ELR (cell line): ENCODE measurements around the gene TJAP1.
"Not testable (repeated sequence)": the region's sequence is repeated elsewhere in the genome, so short reads cannot be mapped to it uniquely, and the experiment has no call there.

Experiments used
- DNase-seq: peaks from one replicate; pipeline ENCODE4 v3.0.0-alpha.2; 2015; ENCODE audit warnings: low read depth

The TJAP1 gene

DNA sequence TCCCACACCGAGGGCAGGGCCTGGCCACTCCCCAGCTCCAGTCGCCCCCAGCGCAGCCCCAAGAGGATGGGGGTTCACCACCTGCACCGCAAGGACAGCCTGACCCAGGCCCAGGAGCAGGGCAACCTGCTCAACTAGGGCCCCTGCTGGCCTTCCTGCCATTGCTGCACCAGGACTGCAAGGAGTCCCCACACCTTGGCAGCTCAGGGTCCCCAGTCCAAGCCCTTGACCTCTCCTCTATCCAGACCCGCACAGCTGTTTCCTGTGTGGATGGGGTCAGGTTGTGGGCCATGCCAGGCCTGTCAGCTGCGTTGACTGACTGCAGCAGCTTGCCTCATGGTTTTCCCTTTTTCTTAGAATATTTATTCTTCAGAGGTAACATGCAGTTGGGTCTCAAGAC, 28.3 kb downstream of the TJAP1 start:
- no peak for DNase-seq

DNA sequence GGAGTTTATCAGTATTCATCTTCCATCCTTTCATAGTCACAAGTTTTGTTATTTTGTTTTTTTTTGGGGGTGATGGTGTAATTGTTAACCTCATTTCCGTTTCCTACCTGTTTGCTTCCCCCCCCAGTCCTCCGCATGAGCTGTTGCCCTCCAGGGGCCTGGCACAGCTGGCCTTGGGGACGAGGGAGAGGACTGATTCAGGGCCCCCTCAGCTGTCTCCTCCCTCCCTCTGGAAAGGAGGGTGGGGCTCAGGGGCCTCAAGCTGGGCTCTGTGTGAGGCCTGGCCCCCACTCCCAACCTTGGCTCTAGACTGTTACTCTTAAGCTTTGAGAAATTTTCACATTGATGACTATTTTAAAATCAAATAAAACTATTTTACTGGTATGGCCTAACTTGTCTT, 28.8 kb downstream of the TJAP1 start:
- DNase-seq: no peak

DNA sequence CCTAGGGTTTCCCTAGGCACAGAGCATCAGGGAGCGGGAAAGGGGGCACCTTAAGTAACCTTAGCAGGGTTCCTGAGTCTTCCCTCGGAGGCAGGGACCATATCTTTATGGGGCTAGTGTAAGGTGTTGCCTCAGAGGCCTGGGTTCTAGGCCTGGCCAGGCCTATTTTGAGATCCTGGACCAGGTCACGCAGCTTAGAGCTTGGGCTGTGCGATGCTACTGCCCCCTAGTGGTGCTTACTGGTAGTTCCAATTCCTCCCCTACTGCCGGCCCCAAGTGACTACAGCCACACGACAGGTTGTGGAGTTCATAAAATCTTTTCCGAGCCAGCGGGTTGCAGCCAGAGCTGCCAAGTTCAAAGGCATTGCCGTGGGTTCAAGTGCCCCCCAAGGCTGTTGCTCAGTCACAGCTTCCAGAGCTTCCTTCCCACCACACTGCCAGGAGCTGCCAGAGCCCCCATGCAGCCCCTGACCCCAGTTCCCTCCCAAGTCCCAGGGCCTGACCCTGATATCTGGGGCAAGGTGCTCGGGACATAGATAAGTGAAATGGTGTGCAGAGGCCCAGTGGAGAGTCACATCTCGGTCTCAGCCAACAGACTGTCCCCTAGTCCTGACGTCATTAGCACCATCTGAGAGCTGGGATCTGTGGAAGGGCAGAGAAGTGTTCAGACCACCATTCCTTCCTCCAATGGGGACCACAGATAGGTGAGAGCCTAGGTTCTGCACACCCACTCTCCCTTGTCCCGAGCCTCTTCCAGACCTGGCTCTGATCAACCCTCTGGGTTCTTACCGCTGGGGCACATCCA, 29.5 kb downstream of the TJAP1 start:
- peak; percentile 84 for DNase-seq

DNA sequence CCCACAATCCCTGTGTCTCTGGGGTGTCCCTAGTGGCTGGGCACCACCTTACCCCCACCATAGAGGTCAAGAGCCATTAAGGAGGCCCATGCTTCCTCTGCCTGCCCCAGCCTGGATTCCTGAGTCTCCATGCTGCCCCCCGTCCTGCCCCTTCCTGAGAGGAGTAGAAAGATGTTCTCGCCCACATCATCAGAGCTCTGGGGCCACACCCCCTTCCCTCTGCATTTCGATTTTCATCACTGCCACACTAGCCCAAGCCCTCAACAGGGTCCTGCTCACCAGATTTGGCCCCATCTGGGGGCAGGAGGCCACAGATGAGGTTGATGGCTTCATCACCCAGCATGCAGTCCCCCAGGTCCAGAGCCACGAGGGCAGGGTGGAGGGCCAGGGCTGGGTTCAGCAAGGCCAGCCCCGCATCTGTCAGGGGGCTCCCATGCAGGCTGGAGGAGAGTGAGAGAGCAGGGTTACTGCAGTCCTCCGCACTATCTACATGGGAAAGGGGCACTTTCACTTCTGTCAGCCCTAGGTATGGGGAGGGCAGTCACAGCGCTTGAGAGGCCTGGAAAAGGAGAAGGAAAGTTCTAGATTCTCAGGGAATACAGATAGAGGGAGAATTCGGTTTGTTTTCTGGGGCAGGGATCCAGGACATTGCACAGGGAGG, 31.2 kb downstream of the TJAP1 start:
- no peak for DNase-seq

DNA sequence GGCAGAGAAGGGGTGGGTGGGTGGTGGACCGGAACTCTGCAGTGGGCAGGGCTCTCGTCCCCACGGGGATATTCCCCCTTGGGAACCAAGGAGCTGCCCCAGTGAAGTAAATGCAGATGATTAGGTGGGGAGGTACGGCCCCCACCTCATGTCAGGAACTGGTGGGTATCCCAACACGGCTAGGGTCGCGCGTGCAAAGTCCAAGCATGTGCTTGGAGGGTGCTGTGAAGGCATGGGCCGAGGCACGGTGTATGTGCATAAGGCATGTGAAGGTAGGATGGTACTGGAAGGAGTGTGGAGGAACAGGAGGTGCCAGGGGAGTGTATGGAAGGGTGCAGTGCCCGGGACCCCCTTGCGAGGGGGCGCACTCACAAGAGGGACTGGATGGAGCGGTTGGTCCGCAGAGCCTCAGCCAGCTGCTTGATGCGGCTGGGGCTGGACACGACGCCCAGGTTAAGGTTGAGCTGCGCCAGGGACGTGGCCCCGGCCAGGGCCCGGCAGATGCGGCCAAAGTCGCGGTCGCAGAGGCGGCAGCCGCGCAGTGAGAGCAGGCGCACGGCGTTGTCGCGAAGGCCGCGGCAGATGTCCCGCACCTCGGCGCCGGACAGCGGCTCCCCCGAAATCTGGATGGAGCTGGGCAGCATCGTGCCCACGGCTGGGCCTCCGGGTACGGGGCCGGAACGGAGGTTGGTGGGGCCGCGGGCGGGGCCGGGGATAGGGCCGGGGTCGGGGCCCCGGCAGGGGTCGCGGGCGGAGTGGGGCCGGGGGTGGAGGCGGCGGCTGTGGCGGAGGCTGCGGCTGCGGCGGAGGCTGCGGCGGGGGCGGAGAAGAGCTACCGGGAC, 32.0 kb downstream of the TJAP1 start:
- DNase-seq: peak; percentile 29

DNA sequence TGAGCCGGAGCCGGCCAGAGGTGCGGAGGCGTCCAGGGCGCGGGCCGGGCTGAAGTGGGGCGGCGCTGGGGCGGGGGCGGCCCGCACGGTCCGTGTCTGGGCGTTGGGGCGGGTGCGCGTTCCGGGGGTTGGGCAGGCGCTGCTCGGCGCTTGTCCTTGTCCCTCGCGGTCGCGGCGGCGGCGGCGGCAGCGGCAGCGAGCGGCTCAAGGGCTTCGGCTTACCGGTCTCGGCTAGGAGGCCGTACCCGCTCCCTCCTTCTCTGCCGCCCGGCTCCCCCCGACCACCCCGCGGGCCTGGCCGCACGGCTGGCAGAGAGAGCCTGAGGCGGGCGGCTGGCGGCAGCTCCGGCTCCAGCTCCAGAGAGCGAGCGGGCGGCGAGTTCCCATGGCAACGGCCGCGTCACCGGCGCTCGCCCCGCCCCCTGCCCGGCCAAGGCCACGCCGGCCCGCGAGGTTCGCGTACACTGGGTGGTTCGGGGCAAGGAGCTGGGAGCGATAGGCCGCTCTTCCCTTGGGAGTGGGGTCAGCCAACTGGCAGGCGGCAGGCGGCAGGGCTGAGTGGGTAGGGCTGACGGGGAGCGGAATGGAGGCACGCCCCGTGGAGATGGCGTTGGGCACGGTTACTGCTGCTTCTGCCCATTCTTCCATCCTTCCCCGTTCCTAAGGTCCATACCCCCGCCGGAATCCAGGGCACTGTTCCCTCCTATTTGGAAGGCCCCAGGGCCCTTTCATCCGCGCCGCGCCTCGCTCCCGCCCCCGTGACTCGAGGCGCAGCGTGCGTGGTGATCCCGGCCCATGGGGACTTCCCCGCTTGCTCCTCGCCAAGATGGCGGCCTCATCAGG, 32.8 kb downstream of the TJAP1 start, which contains the start of gene LRRC73:
Gene LRRC73 (minus strand): TSS at position 363 of the 843 bp plus-strand sequence. CDS start 561 bp downstream, outside the sequence.
- peak; percentile 86 for DNase-seq

DNA sequence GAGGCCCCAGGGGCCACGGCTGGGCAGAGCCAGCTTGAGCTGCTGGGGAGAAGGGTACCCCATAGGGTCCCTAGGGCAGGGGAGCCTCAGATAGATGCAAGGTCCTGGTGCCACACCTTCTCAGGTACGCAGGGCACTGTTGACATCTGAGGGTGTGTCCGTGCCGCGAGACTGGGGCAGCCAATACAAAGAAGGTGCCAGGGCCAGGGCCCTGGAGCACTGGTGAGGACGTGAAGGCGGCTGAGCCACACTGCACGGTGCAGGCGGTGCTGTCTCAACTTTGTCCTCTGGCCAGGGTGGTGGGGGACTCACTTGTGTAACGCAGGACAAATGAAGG, 33.4 kb downstream of the TJAP1 start:
- no peak for DNase-seq

DNA sequence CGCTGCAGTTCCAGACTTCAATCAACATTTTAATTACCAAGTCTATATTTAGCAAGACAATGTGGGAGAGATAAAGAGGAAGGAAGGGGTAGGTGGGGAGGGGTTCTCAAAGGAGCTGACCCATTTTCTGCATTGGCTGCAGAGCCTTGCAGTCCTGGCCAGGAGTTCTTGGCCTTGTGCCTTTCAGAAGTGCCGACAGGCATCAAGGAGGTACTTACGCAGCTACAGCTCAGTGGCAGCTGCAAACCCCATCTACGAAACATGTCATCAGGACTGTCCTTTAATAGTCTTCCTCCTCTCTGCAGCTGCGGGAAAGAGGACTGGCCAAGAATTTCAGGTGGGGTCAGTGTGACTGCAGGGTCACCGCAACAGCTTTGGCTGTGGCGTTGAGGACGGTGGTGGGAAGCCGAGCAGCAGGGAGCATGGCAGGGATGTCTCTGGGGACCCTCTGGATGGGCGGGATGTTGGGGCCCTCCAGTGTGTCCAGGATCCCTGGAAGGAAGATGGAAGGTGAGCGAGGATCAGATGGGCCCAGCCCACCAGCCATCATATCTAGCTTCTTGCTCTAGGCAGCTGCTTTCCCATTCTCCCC, 34.5 kb downstream of the TJAP1 start:
- DNase-seq: no peak

DNA sequence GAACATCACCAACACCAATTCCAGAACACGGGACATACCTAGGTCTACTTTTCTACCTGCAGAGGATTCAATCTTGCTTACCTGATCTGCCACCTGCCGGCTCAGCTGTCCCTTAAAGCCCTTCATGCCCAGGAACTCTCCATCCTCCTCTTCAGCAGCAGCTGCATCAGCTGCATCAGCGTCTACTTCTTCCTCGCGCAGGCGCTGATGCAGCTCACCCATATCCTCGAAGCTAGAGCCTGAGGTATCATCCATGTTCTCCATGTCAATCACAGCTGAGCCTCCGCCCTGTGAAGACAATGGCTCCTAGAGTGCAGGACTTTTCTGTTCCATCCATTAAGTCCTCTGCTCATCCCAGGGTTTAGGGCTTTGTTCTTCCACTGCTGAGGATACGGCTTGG, 38.4 kb downstream of the TJAP1 start:
- no peak for DNase-seq

DNA sequence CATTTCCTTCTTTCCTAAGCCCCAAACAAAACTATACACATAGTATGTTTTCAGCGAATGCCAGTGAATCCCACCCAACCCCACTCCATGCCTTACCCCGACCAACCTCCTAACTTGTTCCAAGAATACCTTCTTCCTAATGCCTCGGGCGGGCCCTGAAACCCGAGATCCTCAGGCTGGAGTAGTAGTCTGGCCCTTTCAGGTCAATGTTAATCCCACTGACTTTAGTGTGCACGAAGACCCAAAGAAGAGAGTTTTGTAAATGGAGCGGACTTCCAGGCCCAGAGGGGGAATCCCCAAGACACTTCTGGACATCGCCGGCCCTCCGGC, 39.0 kb downstream of the TJAP1 start:
- no peak for DNase-seq

DNA sequence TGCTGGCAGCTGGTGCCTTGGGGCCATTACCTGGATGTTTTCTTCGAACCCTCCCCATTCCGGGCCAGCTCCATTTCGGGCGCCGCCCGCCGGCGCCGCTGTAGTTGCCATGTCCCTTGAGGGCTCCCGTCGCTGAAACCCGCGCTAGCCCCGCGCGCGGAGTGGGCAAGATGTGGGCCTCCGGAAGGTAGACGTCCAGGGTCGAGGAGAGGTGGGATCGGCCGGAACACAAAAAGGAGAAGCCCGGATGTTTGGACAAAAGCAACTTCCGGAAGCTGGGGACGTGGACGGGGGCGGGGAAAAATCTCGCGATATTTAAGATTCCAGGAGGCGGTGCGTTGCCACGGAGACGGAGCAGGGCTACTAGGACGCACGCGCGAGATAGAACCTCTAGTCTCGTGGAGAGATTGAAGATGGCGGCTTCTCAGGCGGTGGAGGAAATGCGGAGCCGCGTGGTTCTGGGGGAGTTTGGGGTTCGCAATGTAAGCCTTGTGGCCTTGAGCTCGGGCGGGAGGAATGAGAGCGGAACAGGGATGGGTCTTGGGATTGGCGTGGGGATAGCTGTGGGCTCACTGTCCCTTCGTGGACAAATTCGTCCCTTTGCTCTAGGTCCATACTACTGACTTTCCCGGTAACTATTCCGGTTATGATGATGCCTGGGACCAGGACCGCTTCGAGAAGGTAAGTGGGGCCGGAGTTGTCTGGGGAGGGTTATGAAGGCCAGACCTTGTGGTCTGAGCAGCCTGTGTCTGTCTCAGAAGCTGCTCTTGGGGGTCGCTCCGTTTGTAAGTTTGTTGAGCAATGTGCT, 39.5 kb downstream of the TJAP1 start, which contains the start of the genes POLR1C and YIPF3:
Gene POLR1C (plus strand): TSS at position 393 of the 808 bp plus-strand sequence. CDS start 21 bp downstream, at position 414.
Gene YIPF3 (minus strand): TSS at position 230 of the 808 bp plus-strand sequence. CDS start 119 bp downstream, at position 111.
- peak; percentile 100 for DNase-seq

DNA sequence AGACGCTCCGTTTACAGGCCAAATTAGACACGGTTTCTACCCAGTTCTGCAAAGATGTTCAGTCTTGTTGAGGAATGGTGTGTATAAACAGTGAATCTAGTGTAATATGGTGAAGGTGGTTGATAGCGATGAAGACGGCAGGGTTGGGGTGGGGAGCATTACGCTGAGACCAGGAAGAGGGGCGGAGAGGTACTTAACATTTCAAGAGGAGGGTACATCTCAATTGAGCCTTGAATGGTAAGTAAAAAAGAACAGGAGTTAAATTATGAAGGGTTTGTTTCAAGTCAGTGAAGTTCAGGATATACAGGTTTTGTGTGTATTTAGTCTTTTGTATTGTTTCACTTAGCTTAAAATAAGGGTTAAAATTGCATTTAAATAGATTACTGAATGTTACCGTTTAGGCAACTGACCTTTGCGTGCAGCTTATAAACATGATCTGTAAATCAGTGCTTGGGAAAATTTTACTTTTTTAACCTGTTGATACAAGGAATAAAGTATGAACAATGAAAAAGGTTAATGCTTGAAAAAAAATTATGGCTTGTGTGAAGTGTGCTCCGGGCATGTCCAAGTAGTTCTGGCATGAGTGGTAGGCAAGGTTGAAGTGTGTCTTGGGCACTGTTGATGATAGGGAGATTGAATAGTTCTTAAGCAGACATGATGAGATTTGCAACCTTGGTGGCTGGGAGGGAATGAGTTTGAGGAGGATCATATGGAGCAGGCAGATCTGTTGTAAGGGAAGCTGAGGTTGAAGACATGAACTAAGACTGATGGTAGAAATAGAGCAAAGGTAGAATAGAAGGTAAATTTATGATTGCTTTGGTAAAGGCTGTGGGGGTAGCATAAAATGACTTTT, 40.4 kb downstream of the TJAP1 start:
- DNase-seq: no peak

DNA sequence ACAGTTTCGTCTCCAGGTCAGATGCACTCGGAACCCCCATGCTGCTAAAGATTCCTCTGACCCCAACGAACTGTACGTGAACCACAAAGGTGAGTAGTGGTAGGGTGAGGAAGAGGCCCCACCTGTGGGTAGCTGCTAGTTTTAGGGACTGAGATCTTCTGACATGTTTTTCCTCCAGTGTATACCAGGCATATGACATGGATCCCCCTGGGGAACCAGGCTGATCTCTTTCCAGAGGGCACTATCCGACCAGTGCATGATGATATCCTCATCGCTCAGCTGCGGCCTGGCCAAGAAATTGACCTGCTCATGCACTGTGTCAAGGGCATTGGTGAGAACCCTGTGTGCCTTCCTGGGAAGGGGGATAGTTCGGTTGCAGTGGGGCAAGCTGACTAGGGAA, 42.7 kb downstream of the TJAP1 start:
- no peak for DNase-seq

DNA sequence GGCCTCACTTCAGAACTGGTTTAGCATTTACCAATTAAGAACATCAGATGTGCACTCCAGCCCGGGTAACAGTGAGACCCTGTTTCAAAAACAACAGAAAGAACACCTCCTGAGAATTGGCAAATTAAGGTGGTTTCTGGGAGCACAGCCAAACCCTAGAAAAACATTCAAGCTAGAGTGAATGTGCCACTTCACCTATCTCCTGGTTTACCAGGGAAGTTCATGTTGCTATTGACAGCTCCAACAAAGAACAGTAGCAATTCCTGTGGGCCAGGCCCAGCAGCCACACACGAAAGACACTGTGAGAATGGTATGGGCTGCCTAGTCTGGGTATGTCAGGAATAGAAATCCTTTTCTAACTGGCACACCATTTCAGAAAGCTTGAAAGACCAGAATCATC, 44.5 kb downstream of the TJAP1 start:
- no peak for DNase-seq

DNA sequence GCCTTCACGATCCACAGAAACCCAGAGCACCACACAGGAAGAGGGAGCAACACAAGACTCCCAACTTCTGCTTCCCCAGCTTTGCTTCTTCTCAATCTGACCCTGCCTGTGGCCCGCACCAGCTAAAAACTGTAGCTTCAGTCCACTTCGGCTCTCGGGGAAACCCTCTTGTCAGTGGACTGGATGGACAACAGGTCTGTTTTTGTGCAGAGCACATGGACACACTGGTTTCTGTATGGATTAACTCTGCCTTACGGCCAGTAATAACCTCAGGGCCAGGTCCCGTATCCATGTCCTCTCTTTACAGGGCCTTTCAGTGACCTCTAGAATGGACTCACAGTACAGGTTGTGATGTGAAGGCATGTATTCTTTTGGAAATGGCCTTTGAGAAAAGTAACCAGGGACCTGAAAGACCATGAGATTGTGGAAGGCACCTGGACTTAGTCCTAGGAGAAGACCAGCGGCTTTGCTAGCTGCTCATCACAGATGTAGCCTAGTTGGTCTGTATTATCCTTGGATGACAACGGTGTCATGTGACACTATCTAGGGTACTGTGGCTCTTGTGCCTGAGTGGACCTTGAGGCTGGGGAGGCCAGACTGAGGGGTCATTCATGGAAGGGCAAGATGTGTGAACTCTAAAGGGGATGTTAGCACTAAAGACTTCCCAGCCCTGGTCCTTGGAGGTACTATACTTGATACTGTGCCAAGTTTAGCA, 45.3 kb downstream of the TJAP1 start:
- no peak for DNase-seq

DNA sequence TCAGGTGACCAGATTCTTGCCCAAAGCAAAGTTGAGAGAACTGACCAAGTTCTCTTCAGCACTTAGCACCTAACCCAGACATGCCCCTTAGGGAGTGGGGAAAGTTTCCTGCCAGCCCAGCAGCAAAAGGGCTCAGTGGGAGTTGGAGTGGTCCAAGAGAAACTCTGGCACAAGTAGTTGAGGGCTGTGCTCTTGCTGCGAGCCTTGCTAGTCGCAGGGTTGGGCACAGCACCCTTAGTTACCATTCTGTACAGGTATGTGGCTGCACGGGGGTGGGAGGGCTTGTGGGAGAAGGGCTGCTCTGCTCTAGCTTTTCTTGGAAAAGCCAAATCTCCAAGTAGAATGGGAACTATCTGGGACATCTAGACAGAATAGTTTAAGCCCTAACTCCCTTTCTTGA, 45.9 kb downstream of the TJAP1 start:
- no peak for DNase-seq

DNA sequence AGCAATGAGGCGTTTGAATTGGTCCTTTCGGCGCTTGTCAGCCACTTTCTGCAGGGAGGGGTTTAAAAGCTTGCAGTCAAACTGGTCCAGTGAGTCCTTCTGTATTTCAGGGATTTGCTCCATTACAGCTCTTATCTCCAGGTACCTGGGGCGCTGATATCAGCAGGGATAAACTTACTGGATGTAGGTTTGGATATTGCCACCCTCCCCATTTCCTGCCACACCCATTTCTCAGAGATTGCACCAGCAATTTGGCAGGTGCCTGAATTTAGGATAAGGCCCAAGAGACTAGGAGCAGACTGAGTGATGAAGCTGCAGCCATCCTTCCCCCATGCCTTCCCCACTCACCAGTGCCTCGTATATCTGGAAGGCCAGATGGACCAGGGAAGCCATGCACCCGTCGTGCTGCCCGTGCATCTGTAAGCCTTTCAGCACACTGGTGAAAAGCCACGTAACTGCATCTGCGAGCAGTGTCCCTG, 47.2 kb downstream of the TJAP1 start:
- DNase-seq: no peak

DNA sequence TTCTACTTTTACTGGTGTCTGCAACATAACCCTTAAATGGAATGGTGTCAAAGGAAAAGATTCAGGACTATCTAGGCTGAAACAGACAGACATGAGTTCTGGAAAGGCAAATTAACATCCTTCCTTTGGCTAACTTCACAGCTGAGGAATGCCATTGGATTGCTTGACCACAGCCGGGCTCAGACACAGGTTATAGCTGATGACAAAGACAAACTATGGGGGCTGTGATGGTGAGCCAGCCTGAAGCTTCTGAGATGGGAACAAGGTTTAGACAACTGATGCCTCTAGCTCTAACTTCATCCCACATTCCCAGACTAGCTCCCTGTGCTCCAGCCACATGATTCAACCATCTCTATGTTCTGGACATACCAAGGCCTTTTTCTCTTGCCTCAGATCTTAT, 54.8 kb downstream of the TJAP1 start:
- DNase-seq: no peak

DNA sequence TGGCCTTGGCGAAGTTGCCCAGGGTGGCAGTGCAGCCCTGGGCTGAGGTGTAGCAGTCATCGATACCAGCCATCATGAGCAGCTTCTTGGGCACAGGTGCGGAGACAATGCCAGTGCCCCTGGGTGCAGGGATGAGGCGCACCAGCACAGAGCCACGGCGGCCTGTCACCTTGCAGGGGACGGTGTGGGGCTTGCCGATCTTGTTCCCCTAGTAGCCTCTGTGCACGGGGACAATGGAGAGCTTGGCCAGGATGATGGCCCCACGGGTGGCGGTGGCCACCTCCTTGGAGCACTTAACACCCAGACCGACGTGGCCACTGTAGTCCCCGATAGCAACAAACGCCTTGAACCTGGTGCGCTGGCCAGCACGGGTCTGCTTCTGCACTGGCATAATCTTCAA, 61.6 kb downstream of the TJAP1 start:
- not testable (repeated sequence) for DNase-seq
